ENCODE data around the gene CEACAM3. TPM values are rescaled to one million over a fixed set of nuclear protein-coding genes. Genes with fewer than 3 reads are reported as not detected.
"Not testable (repeated sequence)": the region's sequence is repeated elsewhere in the genome, so short reads cannot be mapped to it uniquely, and the experiment has no call there.

The CEACAM3 gene
- total RNA-seq, 1 experiment from 2014 or later, result not detected

- Histone ChIP-seq H3K36me3 (ENCODE audit: insufficient read depth, low read length) (no peaks in the 10 kb centered on the region), H3K4me2 (ENCODE audit: low read depth, low read length, poor library complexity, severe bottlenecking) (no peak overlapping the region), H3K27me3 (ENCODE audit: low read length) (no peaks in the 10 kb centered on the region), H3K9ac (ENCODE audit: low read length) (no peak overlapping the region), H2AFZ (ENCODE audit: low read length) (no peak overlapping the region), H3K9me3 (ENCODE audit: low read length) (no peaks in the 10 kb centered on the region), H3K9me2 (replicated peaks; ENCODE audit: insufficient read depth, low read length) (no peaks in the 10 kb centered on the region), H4K20me1 (ENCODE audit: insufficient read depth, low read depth, low read length) (no peaks in the 10 kb centered on the region), H3K4me3 (ENCODE audit: low read length) (no peak overlapping the region), H3K79me2 (ENCODE audit: low read length) (no peaks in the 10 kb centered on the region), H3K27ac (ENCODE audit: low read length) (no peak overlapping the region), H3K4me1 (ENCODE audit: low read length) (peaks cover 22% of the 10 kb centered on the region)
- no peak for DNase-seq
Observed at GRCh38 chr19:41784743-41785142, 11.6 kb upstream of the CEACAM3 start.

GRCh38 chr19:41785653-41786052, 10.7 kb upstream of the CEACAM3 start:
- no peak overlapping the region for H3K4me3 ChIP-seq (ENCODE audit: low read length)
- no peaks in the 10 kb centered on the region for H3K27me3 ChIP-seq (ENCODE audit: low read length)
- no peaks in the 10 kb centered on the region for H4K20me1 ChIP-seq (ENCODE audit: insufficient read depth, low read depth, low read length)
- peak; percentile 87 for DNase-seq
- no peaks in the 10 kb centered on the region for H3K9me2 ChIP-seq (replicated peaks; ENCODE audit: insufficient read depth, low read length)
- H3K9ac ChIP-seq (ENCODE audit: low read length), result no peak overlapping the region
- no peaks in the 10 kb centered on the region for H3K79me2 ChIP-seq (ENCODE audit: low read length)
- no peak overlapping the region for H3K27ac ChIP-seq (ENCODE audit: low read length)
- peaks cover 22% of the 10 kb centered on the region for H3K4me1 ChIP-seq (ENCODE audit: low read length)
- no peak overlapping the region for H3K4me2 ChIP-seq (ENCODE audit: low read depth, low read length, poor library complexity, severe bottlenecking)
- H3K36me3 ChIP-seq (ENCODE audit: insufficient read depth, low read length), result no peaks in the 10 kb centered on the region
- H3K9me3 ChIP-seq (ENCODE audit: low read length), result no peaks in the 10 kb centered on the region
- no peak overlapping the region for H2AFZ ChIP-seq (ENCODE audit: low read length)

- Histone ChIP-seq H3K36me3 (ENCODE audit: insufficient read depth, low read length) (no peaks in the 10 kb centered on the region), H3K9ac (ENCODE audit: low read length) (no peak overlapping the region), H3K9me2 (replicated peaks; ENCODE audit: insufficient read depth, low read length) (no peaks in the 10 kb centered on the region), H3K4me1 (ENCODE audit: low read length) (peaks cover 22% of the 10 kb centered on the region), H3K27me3 (ENCODE audit: low read length) (no peaks in the 10 kb centered on the region), H2AFZ (ENCODE audit: low read length) (no peak overlapping the region), H3K4me2 (ENCODE audit: low read depth, low read length, poor library complexity, severe bottlenecking) (no peak overlapping the region), H4K20me1 (ENCODE audit: insufficient read depth, low read depth, low read length) (no peaks in the 10 kb centered on the region), H3K9me3 (ENCODE audit: low read length) (no peaks in the 10 kb centered on the region), H3K79me2 (ENCODE audit: low read length) (no peaks in the 10 kb centered on the region), H3K4me3 (ENCODE audit: low read length) (no peak overlapping the region), H3K27ac (ENCODE audit: low read length) (no peak overlapping the region)
- DNase-seq, result no peak
Observed at GRCh38 chr19:41787055-41787454, 9.3 kb upstream of the CEACAM3 start.

GRCh38 chr19:41788518-41788917, 7.9 kb upstream of the CEACAM3 start:
- peaks cover 19% of the 10 kb centered on the region for H3K4me1 ChIP-seq (ENCODE audit: low read length)
- not testable (repeated sequence) for H3K4me2 ChIP-seq (ENCODE audit: low read depth, low read length, poor library complexity, severe bottlenecking); H3K79me2 ChIP-seq (ENCODE audit: low read length); H3K4me3 ChIP-seq (ENCODE audit: low read length); H3K9me2 ChIP-seq (replicated peaks; ENCODE audit: insufficient read depth, low read length); H2AFZ ChIP-seq (ENCODE audit: low read length); DNase-seq; H3K9me3 ChIP-seq (ENCODE audit: low read length); H3K27ac ChIP-seq (ENCODE audit: low read length); H3K36me3 ChIP-seq (ENCODE audit: insufficient read depth, low read length); H4K20me1 ChIP-seq (ENCODE audit: insufficient read depth, low read depth, low read length); H3K9ac ChIP-seq (ENCODE audit: low read length); H3K27me3 ChIP-seq (ENCODE audit: low read length)

GRCh38 chr19:41789053-41789452, 7.3 kb upstream of the CEACAM3 start:
- not testable (repeated sequence) for H3K79me2 ChIP-seq (ENCODE audit: low read length); H3K9me2 ChIP-seq (replicated peaks; ENCODE audit: insufficient read depth, low read length); H4K20me1 ChIP-seq (ENCODE audit: insufficient read depth, low read depth, low read length); H3K9ac ChIP-seq (ENCODE audit: low read length); H3K27ac ChIP-seq (ENCODE audit: low read length); H3K4me2 ChIP-seq (ENCODE audit: low read depth, low read length, poor library complexity, severe bottlenecking); H3K27me3 ChIP-seq (ENCODE audit: low read length); H3K4me3 ChIP-seq (ENCODE audit: low read length); H3K9me3 ChIP-seq (ENCODE audit: low read length); H3K36me3 ChIP-seq (ENCODE audit: insufficient read depth, low read length); H2AFZ ChIP-seq (ENCODE audit: low read length); DNase-seq
- peaks cover 13% of the 10 kb centered on the region for H3K4me1 ChIP-seq (ENCODE audit: low read length)

GRCh38 chr19:41792513-41793413, 3.6 kb upstream of the CEACAM3 start:
- H2AFZ ChIP-seq (ENCODE audit: low read length), result no peak overlapping the region
- no peaks in the 10 kb centered on the region for H3K4me1 ChIP-seq (ENCODE audit: low read length)
- no peaks in the 10 kb centered on the region for H4K20me1 ChIP-seq (ENCODE audit: insufficient read depth, low read depth, low read length)
- no peaks in the 10 kb centered on the region for H3K79me2 ChIP-seq (ENCODE audit: low read length)
- H3K27me3 ChIP-seq (ENCODE audit: low read length), result no peaks in the 10 kb centered on the region
- peak; percentile 87 for DNase-seq
- no peak overlapping the region for H3K27ac ChIP-seq (ENCODE audit: low read length)
- no peak overlapping the region for H3K4me3 ChIP-seq (ENCODE audit: low read length)
- no peak overlapping the region for H3K9ac ChIP-seq (ENCODE audit: low read length)
- no peaks in the 10 kb centered on the region for H3K9me2 ChIP-seq (replicated peaks; ENCODE audit: insufficient read depth, low read length)
- no peak overlapping the region for H3K4me2 ChIP-seq (ENCODE audit: low read depth, low read length, poor library complexity, severe bottlenecking)
- no peaks in the 10 kb centered on the region for H3K9me3 ChIP-seq (ENCODE audit: low read length)
- H3K36me3 ChIP-seq (ENCODE audit: insufficient read depth, low read length), result no peaks in the 10 kb centered on the region

- Histone ChIP-seq H3K36me3 (ENCODE audit: insufficient read depth, low read length) (no peaks in the 10 kb centered on the region), H3K4me2 (ENCODE audit: low read depth, low read length, poor library complexity, severe bottlenecking) (no peak overlapping the region)
Observed at GRCh38 chr19:41793414-41793727, 3.0 kb upstream of the CEACAM3 start.

GRCh38 chr19:41795031-41795461, 1.3 kb upstream of the CEACAM3 start:
- H3K79me2 ChIP-seq (ENCODE audit: low read length), result no peaks in the 10 kb centered on the region
- H3K4me2 ChIP-seq (ENCODE audit: low read depth, low read length, poor library complexity, severe bottlenecking), result no peak overlapping the region
- H3K27ac ChIP-seq (ENCODE audit: low read length), result no peak overlapping the region
- no peaks in the 10 kb centered on the region for H3K9me2 ChIP-seq (replicated peaks; ENCODE audit: insufficient read depth, low read length)
- H3K27me3 ChIP-seq (ENCODE audit: low read length), result no peaks in the 10 kb centered on the region
- no peak overlapping the region for H3K9ac ChIP-seq (ENCODE audit: low read length)
- H3K4me3 ChIP-seq (ENCODE audit: low read length), result no peak overlapping the region
- no peaks in the 10 kb centered on the region for H3K36me3 ChIP-seq (ENCODE audit: insufficient read depth, low read length)
- peaks cover 7% of the 10 kb centered on the region for H3K4me1 ChIP-seq (ENCODE audit: low read length)
- no peak overlapping the region for H2AFZ ChIP-seq (ENCODE audit: low read length)
- peak; percentile 86 for DNase-seq
- H4K20me1 ChIP-seq (ENCODE audit: insufficient read depth, low read depth, low read length), result no peaks in the 10 kb centered on the region
- H3K9me3 ChIP-seq (ENCODE audit: low read length), result no peaks in the 10 kb centered on the region

More at GRCh38 chr19:41793414-41793727, 3.0 kb upstream of the CEACAM3 start:
- Histone ChIP-seq H3K4me1 (ENCODE audit: low read length) (no peaks in the 10 kb centered on the region), H3K9ac (ENCODE audit: low read length) (no peak overlapping the region), H3K9me2 (replicated peaks; ENCODE audit: insufficient read depth, low read length) (no peaks in the 10 kb centered on the region), H3K27ac (ENCODE audit: low read length) (no peak overlapping the region), H3K27me3 (ENCODE audit: low read length) (no peaks in the 10 kb centered on the region), H3K79me2 (ENCODE audit: low read length) (no peaks in the 10 kb centered on the region), H2AFZ (ENCODE audit: low read length) (no peak overlapping the region), H3K4me3 (ENCODE audit: low read length) (no peak overlapping the region), H3K9me3 (ENCODE audit: low read length) (no peaks in the 10 kb centered on the region), H4K20me1 (ENCODE audit: insufficient read depth, low read depth, low read length) (no peaks in the 10 kb centered on the region)
- no peak for DNase-seq
